IPS-15b (cell line): ENCODE results near the gene MAP4K5.

ENCODE experiments used
- H3K27me3 ChIP-seq: one replicate; pipeline ENCODE4 v1.6.1; 2013; ENCODE audit warnings: low read length; ENCODE audit not compliant: control insufficient read depth, insufficient read depth
- H3K36me3 ChIP-seq: one replicate; pipeline ENCODE4 v1.6.1; 2013; ENCODE audit warnings: low read length; ENCODE audit not compliant: control insufficient read depth, insufficient read depth
- H3K4me1 ChIP-seq: one replicate; pipeline ENCODE4 v1.6.1; 2013; ENCODE audit warnings: mild to moderate bottlenecking, low read length; ENCODE audit not compliant: control insufficient read depth, insufficient read depth
- H3K4me3 ChIP-seq: one replicate; pipeline ENCODE4 v1.5.1; 2013; ENCODE audit warnings: low read depth, low read length
- H3K9ac ChIP-seq: one replicate; pipeline ENCODE4 v1.6.1; 2013; ENCODE audit warnings: low read depth, mild to moderate bottlenecking, low read length
- H3K9me3 ChIP-seq: one replicate; pipeline ENCODE4 v1.6.1; 2013; ENCODE audit warnings: mild to moderate bottlenecking, low read length; ENCODE audit not compliant: control insufficient read depth, insufficient read depth

The MAP4K5 gene

GRCh38 chr14:50396631-50397389 is 135.6 kb downstream of the MAP4K5 start, which contains the start of gene CDKL1:
Gene CDKL1, minus strand, starts transcription at chr14:50396881. Its CDS starts 1,013 bp downstream, at chr14:50395868.
- Histone ChIP-seq H3K9ac (peak within 1 kb of the TSS; percentile 13), H3K4me3 (peak within 1 kb of the TSS; percentile 65), H3K4me1 (peaks cover 8% of the 10 kb centered on the region), H3K36me3 (no peaks in the 10 kb centered on the region), H3K27me3 (peaks cover 25% of the 10 kb centered on the region), H3K9me3 (no peaks in the 10 kb centered on the region)

GRCh38 chr14:50395448-50395847 is 136.9 kb downstream of the MAP4K5 start:
- Histone ChIP-seq H3K9me3 (no peaks in the 10 kb centered on the region), H3K4me1 (peaks cover 8% of the 10 kb centered on the region), H3K36me3 (no peaks in the 10 kb centered on the region), H3K9ac (no peak overlapping the region), H3K27me3 (peaks cover 25% of the 10 kb centered on the region), H3K4me3 (peak overlapping the region; percentile 65)

DNA sequence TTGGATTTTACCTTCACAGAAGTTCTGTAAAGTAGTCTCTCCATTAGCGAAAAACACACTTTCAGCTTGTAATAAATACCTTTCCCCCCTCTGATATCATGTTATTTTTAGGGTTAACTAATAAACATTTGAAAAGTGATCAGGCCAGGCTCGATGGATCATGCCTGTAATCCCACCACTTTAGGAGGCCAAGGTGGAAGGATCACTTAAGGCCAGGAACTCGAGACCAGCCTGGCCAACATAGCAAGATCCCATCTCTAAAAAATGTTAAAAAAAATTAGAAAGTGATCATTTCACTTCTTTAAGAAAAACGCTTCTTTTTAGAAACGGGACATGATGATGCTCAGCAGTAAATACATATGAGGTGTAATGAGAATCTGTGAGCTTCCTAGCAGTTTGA is 137.7 kb downstream of the MAP4K5 start:
- Histone ChIP-seq H3K9ac (no peak overlapping the region), H3K4me1 (peaks cover 8% of the 10 kb centered on the region)

GRCh38 chr14:50389668-50390441 is 142.5 kb downstream of the MAP4K5 start:
- Histone ChIP-seq H3K4me1 (peaks cover 2% of the 10 kb centered on the region), H3K9ac (no peak overlapping the region), H3K27me3 (no peaks in the 10 kb centered on the region), H3K4me3 (no peak overlapping the region), H3K36me3 (no peaks in the 10 kb centered on the region), H3K9me3 (no peaks in the 10 kb centered on the region)

More for the DNA sequence above, 137.7 kb downstream of the MAP4K5 start:
- Histone ChIP-seq H3K36me3 (no peaks in the 10 kb centered on the region), H3K4me3 (no peak overlapping the region), H3K9me3 (no peaks in the 10 kb centered on the region), H3K27me3 (peaks cover 25% of the 10 kb centered on the region)

- Histone ChIP-seq H3K4me3 (no peak overlapping the region), H3K4me1 (peaks cover 2% of the 10 kb centered on the region), H3K9ac (no peak overlapping the region), H3K36me3 (no peaks in the 10 kb centered on the region), H3K9me3 (no peaks in the 10 kb centered on the region), H3K27me3 (no peaks in the 10 kb centered on the region)
These were observed 144.0 kb downstream of the MAP4K5 start for GRCh38 chr14:50388256-50388931.

DNA sequence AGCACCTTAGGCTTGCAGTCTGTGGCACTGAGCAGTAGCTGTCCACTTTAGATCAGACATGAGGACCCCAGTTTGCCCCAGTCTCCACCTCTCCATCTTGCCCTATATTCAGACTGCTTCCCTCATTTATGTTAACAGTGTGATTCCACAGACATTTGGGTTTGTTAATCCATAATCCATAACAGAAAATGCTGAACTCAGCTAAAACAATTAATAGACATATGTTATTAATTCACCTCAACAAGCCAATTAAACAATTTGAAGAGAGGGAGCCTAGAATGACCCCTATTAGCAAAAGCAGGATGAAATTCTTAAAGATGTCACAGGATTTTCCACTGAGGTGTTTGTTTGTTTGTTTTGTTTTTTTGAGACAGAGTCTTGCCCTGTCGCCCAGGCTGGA is 144.8 kb downstream of the MAP4K5 start:
- Histone ChIP-seq H3K9me3 (no peaks in the 10 kb centered on the region), H3K9ac (no peak overlapping the region), H3K4me3 (no peak overlapping the region), H3K4me1 (peaks cover 2% of the 10 kb centered on the region), H3K36me3 (no peaks in the 10 kb centered on the region), H3K27me3 (no peaks in the 10 kb centered on the region)

DNA sequence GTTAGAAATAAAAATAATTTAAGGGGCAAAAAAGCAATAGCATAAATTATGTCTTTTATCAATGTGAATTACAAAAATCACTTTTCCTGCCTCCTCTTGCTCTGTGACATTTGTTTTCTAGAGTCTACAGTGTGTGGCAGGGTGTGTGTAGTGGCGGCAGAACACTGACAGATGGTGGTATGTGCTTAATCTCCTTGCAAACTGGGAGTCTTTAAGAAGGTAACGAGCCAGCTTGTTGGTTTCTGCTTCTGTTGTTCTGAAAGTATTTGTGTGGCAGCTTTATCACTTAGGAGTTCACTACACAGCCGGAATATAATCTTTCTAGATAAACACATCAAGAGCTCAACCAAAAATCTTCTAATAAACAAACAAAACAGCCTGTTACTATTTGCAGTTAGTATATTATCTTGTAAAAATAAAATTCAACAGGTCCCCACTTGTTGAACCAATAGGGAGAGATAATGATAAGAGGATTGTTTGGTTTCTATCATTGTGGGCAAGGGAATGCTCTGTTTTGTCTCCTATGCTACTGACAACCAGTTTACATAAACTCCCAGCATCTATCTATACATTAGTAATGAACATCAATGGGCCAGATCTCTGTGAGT is 148.6 kb downstream of the MAP4K5 start:
- H3K9me3 ChIP-seq: no peaks in the 10 kb centered on the region
- H3K9ac ChIP-seq: no peak overlapping the region
- no peaks in the 10 kb centered on the region for H3K27me3 ChIP-seq
- H3K4me3 ChIP-seq: no peak overlapping the region
- peaks cover 2% of the 10 kb centered on the region for H3K4me1 ChIP-seq
- H3K36me3 ChIP-seq: no peaks in the 10 kb centered on the region

DNA sequence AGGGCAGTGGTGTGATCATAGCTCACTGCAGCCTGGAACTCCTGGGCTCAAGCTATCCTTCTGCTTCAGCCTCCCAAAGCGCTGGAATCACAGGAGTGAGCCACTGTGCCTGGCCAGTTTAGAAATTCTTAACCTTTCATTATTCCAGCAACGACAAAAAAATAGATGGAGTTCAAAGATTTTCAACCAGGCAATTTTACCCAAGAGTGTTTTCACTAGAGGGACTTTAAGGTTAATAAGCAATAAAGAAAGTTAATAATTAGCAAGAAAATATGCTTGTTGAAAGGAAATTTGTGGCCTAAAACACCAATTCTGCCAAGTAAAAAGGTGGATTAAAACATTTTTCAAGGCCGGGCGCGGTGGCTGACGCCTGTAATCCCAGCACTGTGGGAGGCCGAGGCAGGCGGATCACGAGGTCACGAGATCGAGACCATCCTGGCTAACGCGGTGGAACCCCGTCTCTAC is 150.5 kb downstream of the MAP4K5 start:
- Histone ChIP-seq H3K36me3 (no peaks in the 10 kb centered on the region), H3K27me3 (no peaks in the 10 kb centered on the region), H3K4me3 (no peak overlapping the region), H3K4me1 (no peaks in the 10 kb centered on the region), H3K9ac (no peak overlapping the region), H3K9me3 (no peaks in the 10 kb centered on the region)

DNA sequence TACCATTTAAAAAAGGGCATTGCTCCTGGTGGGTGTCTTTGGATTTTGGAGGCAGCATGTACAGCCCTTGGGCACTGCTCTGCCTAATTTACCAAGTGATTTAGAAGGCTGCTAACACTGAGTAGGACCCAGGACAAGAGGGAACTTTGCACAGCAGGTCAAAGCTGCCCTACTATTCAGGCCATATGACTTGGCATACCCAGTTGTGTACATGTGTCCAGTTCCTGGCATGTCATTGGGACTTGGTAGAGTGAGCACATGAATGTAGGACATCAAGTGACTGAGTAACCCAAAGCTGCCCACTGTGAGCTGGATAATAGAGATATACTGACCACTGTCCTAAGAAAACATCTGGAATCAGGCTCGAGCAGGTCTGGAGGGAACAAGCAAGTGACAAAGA is 151.4 kb downstream of the MAP4K5 start:
- no peak overlapping the region for H3K4me3 ChIP-seq
- H3K9ac ChIP-seq: no peak overlapping the region
- H3K9me3 ChIP-seq: no peaks in the 10 kb centered on the region
- no peaks in the 10 kb centered on the region for H3K27me3 ChIP-seq
- no peaks in the 10 kb centered on the region for H3K36me3 ChIP-seq
- no peaks in the 10 kb centered on the region for H3K4me1 ChIP-seq

- Histone ChIP-seq H3K36me3 (no peaks in the 10 kb centered on the region), H3K9ac (no peak overlapping the region), H3K27me3 (no peaks in the 10 kb centered on the region), H3K4me3 (no peak overlapping the region), H3K4me1 (no peaks in the 10 kb centered on the region), H3K9me3 (no peaks in the 10 kb centered on the region)
These were observed 151.9 kb downstream of the MAP4K5 start for GRCh38 chr14:50380455-50380854.

DNA sequence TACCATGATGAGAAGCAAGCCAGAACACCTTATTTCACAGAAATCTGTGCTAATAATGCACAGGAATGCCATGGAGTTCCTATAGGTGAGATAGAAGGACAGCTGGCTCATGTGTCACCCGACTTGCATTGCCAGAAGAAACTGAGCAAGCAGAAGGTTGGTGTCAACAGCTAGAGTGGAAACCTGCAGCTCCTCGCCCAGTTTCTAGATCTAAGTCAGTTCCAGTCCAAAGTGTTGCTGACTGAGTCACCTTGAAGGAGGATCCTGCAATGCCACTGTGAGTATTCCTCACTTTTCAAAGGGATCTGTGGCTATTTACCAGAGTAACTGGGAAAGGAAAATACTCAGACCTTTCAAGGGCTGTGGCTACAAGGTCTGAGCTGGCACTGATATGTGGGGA is 152.8 kb downstream of the MAP4K5 start:
- no peaks in the 10 kb centered on the region for H3K27me3 ChIP-seq
- H3K9ac ChIP-seq: no peak overlapping the region
- H3K4me1 ChIP-seq: no peaks in the 10 kb centered on the region
- no peaks in the 10 kb centered on the region for H3K36me3 ChIP-seq
- no peaks in the 10 kb centered on the region for H3K9me3 ChIP-seq
- H3K4me3 ChIP-seq: no peak overlapping the region
